NCI-H187 treated with DMSO at 0.1 percent for 48 hours (cell line): ENCODE data around the gene CCNQ.

ENCODE experiments used
- DNase-seq: peaks from one replicate; lab custom pipeline; 2025; lab: John Stamatoyannopoulos, UW

Gene CCNQ

DNA sequence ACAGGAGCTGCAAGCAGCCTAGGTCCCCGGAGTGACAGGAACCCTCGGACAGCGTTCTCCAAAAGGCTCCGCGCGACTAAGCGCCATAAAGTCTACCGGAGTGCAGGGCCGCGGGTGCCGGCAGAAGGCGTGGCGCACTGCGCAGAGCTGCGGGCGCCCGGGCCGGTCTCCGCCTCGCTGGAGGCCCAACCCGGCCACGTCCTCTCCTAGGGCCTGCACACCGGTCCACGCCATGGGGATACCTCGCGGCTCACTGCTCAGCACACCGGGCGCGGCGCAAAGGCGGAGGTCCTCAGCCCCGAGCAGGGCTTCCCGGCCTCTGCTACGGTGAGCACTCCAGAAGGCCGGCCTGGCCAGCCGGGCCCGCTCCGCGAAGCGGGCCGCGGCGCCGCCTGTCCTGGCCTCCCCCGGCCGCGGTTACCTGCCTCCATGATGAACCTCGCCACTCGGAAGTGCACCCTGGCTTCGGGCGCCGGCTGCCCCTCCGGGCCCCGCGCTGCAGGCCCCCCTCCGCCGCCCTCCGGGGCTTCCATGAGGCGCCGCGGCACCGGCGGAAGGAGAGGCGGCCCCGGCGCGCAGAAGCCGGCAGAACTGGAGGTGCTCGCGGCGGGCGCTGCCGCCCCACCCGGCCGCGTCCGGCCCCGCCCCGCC lies at the start of gene CCNQ:
Gene CCNQ, minus strand, starts transcription at position 599 of the 651 bp plus-strand sequence. Its CDS starts 66 bp downstream, at position 533.
- no peak for DNase-seq

DNA sequence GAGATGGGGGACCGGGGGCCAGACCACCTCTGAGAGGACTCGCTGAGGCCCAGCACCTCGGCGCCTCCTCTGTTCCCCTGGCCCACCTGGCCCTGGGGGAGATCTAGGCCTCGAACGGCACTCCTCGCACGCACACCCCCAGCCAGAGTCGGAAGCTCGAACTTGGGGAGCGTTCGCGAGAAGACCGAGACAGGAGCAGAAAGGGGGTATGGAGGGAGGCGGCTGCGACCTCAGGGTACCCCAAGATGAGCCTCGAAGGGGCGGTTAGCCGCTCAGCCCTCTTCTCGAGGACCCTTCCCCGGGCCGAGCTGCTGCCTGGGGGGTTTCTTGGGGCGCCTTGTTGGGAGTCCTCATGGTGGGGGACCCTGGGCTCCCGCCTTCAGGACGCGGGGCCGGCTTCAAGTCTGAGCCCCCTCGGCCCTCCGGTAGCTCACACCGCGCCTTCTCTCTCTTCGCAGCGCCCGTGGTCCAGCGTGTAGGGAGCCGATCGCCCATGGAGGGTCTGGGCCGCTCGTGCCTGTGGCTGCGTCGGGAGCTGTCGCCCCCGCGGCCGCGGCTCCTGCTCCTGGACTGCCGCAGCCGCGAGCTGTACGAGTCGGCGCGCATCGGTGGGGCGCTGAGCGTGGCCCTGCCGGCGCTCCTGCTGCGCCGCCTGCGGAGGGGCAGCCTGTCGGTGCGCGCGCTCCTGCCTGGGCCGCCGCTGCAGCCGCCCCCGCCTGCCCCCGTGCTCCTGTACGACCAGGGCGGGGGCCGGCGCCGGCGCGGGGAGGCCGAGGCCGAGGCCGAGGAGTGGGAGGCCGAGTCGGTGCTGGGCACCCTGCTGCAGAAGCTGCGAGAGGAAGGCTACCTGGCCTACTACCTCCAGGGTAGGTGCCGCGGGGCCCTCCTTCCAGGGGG lies 48.8 kb upstream of the CCNQ start:
- DNase-seq, result no peak

DNA sequence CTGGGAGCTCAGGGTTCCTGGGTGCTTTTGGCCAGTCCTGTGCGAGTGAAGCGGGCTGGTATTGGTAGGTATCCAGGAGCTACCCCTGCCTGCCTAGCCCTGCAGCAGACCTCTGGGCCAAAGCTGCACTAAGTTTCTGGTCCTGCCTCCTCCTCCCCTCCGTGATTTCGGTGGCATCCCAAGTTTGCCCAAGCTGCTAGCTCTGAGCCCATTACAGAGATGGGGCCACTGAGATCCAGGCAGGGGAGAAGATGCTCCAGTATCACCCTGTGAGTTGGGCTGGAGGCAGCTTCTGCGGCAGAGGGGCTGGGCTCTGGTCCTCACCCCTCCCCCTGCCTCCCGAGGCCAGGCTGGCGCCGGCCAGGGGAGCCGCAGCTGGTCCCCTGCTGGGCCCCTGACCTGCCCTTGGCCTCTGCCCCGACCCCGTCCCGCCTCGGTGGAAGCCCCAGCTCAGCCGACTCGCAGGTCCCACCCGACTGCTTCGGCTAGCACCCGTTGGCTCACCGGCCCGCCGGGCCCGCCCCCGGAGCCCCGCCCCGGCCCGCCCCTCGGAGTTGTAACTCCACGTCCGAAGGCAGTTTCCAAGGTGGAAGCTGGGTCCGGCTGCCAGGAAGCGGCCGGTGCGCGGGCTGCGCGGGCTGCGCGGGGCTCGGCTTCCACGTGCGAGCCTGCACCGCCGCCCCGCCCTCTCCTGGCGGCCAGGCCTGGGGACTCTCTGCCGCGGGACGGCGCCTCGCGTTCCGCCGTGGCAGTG lies 47.9 kb upstream of the CCNQ start, which contains the start of gene DUSP9:
Gene DUSP9, plus strand, starts transcription at position 584 of the 754 bp plus-strand sequence. CDS start 751 bp downstream, outside the sequence.
- no peak for DNase-seq

DNA sequence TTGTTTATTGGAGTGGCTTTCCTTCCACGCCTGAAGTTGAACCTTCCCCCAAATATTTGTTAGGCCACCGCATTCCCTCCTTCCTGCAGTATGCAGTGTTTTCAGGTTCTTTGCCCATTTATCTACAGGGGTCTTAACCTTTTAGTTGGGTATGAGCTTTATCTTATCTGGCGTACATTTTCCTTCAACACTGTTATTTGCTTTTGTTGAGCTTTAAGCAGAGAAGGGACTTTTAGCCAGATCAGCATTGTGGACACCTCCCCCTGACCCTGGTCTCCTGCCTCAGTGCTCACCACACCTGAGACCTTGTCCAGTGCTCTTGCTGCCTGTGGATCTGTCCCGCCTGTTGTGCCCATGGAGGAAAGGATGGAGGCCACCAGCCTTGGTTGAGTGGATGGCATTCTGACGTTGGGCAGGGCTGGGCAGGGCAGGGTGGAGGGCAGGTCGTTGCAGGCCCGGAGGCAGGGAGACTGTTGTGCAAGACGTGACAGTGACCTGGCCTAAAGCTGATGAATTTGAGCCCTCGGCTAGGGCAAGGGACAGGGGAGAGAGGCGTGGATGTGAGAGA lies 47.1 kb upstream of the CCNQ start:
- DNase-seq, result no peak

DNA sequence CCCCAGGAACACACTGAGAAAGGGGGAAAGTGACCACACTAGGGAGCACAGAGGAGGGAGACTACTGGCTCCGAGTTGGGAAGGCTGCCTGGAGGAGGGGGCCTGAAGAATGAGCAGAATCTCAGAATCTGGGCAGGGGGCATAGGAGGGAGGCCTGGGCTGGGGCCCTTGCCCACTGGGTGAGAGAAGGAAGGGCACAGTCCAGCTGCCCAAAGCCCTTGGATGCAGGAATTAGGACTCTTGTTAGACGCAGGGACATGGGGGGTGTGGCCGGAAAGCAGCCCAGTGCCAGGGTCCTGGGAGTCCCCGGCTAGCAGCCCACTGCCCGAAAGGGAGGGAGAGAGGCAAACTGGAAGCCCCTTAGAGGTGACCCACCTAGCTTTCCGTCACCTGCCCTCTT lies 46.2 kb upstream of the CCNQ start:
- no peak for DNase-seq

DNA sequence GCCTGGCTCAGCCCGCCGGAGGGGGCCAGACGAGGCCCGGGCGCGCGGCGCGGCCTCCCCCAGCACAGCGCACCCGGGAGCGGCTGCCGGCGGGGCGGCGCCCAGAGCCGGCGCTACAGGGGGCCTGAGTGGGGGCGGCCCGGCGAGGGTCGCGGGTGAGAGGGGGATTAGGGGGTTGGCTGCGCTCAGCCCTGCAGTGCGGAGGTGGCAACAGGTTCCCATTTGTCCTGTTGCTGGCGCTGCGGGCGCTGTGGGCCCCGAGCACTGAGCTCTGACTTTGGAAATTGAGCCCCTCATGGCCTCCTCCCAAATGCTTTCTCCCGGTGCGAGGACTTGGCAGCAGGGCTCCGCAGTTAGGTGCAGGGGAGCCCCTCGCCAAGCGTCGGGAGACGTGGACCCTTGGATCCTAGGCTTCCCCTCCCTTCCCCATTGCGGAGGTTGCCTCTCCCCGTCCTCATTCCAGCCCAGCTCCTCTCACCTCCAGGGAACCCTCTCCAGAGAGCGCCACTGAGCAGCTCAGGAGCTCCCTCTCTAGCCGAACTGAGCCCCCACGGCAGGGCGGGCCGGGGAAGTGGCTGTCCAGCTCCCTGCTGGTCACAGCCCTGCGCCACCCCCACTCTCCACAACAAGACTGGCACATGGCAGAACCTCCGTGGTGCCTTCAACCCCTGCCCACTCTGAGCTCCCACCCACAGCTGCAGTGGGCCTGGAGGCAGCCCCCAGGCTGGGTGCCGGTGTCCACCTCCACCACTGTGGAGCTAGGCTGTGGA lies 45.6 kb upstream of the CCNQ start:
- no peak for DNase-seq

DNA sequence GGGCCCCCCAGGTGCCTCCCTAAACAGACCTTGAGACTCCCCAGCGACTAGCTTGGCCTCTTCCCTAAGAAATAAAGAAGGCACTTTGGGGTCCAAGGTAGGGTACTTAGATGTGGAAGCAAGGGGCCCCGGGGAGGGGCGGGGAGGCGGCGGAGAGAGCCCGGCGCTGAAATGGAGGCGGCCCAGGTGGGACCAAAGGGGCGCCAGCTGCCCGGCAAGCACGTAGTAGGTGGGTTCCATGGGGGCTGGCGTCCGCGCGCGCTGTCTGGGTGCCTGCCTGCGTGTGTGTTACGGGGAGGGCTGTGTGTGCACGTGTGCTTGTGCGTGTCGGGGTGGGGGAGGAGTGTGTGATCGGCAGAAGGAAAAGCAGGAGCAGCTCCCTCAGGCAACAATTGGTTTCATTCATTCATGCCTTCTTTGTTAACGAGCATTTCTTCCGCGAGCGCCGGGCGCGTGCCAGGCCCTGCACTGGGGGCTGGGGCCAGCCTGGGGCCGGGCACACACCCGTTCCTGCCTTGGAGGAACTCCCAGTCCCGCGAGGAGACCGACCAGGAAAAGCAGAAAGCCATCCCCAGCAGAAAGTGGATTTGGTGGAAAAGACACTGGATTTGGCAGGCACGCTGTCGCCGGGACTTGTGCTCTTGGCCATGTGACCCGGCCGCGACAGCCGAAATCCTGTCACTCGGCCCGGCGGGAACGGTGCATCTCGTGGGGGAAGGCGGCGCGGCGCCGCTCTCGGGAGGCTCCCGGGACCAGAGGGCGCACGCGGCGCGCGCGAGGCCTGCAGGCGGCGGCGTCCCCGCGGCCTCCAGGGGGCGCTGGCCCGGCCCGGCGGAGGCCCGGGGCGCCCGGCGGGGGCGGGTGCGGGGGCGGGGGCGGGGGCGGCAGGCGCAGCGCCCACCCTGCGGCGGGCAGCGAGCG lies 44.8 kb upstream of the CCNQ start:
- no peak for DNase-seq

DNA sequence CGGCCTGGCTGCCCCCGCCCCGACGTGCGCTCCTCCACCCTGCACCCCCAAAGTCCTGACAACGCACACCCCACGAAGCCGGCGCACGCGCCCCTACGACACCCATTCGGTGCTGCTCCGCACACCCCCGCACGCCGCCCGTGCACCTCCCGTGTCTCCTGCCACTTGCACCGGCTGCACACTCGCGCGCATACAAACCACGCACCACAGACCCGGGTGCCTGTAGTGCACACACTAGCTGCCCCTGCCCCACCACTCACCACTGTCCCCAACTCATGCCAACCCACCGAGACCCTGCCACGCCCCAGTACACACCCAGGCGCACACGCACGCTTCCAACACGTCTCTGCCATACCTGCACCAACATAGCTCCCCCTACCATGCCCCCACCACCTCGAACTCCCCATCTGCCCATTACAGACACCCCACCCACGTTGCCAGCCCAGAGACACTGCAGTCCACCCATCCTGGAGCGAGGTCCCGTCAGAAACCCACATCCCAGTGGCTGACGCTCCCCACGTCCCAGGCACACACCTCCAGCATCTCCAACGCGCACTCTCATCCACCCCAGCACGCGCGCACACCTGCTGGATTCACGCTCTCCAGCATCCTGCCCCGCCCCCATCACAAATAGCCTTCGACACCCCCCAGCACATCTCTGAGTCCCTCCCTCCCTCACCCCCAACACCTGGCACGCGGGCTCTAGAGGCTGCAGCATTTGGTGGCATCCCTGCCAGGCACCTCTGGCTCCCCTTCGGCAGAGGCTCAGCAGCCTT lies 43.9 kb upstream of the CCNQ start:
- DNase-seq, result no peak

DNA sequence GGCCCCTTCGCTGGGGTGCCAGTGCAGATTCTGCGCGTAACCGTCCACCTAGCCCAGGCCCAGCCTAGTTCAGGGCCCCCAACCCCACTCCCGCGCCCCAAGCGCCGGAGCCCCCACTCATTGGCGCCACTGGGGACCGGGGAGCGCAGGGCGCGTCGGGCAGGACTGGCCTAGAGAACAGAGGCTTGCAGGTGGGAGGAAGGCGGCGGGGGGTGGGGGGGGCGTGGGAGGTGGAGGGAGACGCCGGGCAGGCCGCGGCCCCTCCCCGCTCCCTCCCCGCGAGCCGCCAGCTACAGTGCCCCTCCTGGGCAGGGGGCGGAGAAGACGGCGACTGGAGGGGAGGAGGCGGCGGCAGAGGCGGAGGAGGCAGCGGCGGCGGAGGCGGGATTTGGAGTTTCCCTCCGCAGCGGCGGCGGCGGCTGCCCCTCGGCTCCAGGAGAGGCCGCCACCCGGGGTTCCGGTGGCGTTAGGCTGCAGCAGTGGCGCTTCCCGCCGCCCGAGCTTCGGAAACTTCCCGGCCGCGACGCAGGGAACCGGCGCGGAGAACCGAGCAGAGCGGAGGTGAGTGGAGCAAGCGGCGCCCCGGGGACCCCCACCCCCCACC lies 43.2 kb upstream of the CCNQ start:
- DNase-seq, result no peak

DNA sequence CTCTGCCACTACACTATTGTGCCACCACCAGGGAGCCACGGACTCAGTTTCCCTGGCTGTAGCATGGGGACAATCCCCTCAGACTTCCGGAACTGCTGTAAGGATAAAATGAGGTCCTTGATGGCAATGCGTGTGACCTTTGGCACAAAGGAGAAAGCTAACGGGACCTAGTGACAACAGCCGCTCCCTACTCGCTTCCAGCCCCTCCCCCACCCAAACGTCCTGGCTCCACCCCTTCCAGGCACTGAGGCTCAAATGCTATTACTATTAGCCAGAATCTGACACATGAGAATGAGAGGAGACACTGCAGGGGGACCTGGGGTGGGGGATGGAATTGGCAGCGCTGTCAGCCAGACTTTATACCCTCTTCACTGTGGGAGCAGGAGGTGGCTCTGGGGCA lies 42.7 kb upstream of the CCNQ start:
- DNase-seq, result no peak

DNA sequence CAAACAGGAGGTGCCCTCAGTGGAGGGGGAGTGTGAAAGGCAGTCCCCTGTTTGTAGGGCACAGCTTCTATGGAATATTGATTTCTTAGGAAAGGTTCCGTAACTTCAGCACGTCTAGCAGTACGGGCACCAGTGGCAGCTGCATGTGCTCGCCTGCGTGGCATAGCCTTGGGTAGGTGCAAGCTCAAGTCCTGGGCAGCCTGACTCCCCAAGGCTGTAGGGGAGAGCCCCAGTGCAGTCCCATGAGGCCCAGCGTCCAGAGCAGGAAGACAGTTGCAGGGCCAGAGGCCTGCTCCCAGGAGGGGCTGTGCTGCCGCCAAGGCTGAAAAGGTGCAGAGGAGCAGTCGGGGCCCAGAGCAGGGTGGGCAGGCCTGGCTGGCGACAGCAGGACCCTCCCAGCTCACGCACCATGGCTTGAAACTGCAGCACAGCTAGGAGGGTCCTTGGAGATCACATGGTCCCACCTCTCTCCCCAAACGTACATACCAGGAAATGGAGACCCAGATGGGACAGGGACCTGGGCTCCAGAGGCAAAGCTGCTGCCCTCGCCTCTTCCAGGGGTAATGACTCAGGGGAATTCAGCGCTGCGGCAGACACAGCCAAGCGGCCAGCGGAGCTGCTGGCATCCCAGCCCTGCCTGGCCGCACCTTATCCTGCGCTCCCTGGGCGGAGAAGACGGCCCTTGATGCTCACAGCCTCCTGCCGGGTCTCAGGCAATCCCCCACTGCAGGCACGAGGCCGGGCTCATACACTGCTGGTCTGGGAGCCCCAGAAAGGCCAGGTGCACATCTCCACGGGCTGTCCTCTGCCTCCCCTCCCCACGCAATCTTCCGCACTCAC lies 42.0 kb upstream of the CCNQ start:
- DNase-seq, result no peak

DNA sequence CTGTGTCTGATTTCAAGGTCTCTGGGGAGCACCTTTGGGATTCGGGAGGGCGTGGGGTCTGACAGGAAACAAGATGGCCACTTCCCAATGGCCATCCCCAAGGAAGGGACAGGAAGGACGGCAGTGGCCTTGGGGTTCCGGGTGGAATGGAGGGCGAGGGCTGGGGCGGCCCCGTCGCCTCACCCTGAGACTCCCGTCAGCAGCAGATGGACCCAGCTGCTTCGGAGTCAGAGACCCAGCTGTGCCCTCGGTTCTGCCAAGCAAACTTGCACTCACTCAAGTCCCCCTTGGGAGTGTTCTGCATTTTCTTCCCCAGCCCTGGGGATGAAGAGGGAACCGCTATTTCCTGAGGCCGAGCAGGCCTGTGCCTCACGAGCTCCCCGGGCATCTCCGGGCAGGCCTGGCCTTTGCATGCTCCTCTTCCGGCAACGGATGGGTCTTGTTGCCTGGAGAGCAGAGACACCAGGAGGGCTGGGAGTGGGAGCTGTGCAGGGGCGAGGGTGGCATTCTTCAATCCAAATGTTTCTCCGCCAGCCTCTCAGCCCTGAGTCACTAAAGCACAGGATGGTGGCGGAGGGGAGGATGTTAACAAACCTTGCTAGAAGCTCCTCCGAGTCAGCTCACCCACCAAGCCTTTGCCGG lies 41.2 kb upstream of the CCNQ start:
- DNase-seq, result no peak

DNA sequence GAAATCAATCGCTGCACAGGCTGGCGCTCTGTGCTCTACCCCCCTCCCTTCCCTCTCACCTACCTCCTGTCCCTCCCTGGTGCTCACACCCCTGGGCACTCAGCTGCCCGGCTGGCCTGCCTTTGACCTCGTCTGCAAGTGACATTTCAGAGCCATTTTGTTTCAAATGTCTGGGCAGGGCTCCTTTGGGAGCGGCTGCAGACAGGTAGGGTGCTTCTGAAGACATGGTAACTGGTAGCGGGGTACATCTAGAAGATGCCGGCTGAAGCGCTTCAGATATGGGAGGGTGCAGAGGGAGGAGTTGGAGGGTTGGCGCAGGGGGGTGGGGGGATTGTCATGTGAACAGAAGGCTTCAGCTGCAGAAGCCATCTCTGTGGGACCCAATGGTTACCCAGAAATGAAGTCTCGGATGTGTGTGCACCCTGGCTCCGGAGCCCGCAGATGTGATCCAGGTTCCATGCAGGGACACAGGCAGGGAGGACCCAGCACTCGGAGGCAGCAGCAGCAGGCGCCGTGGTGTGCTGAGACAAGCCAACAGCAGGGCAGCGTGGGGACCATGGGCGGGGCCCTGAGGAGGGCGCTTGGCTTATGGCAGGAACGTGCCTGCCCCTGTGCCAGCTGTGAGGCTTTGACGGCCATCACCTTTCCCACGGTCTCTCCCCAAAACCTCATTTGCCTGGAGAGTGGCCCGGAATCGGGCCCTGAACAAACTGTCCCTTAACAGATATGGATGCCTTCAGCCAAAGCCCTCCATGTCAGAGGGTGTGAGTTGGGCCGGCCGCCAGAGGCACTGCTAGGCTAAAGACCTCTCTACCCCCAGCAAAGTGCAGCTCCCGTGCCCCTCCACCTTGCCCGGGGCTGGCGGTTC lies 40.5 kb upstream of the CCNQ start:
- no peak for DNase-seq

DNA sequence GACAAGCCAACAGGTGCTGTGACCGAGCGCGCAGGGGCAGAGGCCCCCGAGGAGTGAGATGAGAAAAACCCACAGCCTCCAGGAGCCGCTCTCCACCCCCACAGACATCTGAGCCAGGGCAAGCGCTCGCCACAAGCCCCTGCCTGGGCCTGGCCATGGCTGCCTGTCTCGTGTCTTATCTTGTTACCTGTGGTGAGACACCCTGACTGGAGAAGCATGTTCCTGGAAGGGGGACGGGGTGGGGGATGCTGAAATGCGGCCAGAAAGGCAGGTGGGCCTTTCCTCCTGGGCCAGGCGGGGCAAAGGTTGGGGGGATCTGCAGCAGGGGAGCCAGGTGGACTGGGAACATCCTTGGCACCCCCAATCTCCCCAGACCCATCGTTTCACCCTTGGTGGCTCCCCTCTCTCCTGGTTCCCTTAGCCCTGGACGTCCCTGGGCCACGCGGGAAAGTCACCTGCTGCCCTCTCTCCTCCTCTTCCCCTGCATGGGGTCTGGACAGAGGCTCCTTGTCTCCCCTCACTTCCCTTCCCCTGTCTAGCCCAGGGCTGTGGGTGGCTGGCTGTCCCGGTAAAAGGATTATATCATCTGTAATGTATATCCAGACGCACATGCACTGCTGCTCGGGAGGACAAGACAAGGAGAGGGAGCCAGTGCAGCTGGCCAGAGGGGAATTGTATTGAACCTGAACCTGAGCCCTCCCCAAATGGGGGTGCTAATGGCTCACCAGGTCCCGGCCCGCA lies 39.7 kb upstream of the CCNQ start:
- DNase-seq, result no peak

DNA sequence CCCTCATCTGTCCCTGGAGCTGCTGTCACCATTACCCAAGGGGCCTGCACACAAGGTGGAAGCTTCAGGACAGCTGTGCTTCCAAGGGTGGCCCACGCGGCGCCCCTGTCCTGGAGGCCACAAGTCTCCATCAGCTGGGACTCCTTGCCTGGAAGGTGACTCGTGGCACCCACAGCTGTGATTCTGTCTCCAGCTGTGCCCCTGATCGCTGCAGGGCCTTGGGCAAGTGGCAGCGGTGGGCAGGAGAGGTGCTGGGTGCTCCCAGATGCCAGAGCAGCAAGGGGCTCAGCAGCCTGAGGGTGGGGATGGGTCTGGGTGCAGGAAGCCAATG lies 39.1 kb upstream of the CCNQ start:
- DNase-seq, result no peak
